Heart right ventricle (tissue), 16 donors: Measurements from ENCODE around the gene PIK3C2G. TPM values are rescaled to one million over a fixed set of nuclear protein-coding genes. Genes with fewer than 3 reads are reported as not detected.

Experiments
- ATAC-seq, 8 donors: fragments of 200-7000 bp; cut with Tn5 transposase; one replicate each; pipeline ENCODE4 v1.9.1; 2020; ENCODE audit warnings: mild to moderate bottlenecking in 8 of 8, moderate library complexity in 8 of 8, moderate number of reproducible peaks in 1 of 8
- DNase-seq, 2 donors: peaks; one replicate each; pipeline ENCODE4 v3.0.0-alpha.2; 2020
- H3K27ac ChIP-seq, 10 donors: fragments of 200-600 bp; sonication (generic) in 2 of 10; one replicate each; pipeline versions ENCODE4 v1.5.0 to v1.8.0; 2020 to 2022; ENCODE audit warnings: mild to moderate bottlenecking in 3 of 10
- H3K27me3 ChIP-seq, 7 donors: fragments of 200-600 bp; one replicate each; pipeline ENCODE4 v1.8.0; 2021 to 2022; ENCODE audit warnings: mild to moderate bottlenecking in 2 of 7
- H3K36me3 ChIP-seq, 9 donors: fragments of 200-600 bp; sonication (generic) in 1 of 9; one replicate each; pipeline versions ENCODE4 v1.5.0 to v1.8.0; 2020 to 2022; ENCODE audit warnings: mild to moderate bottlenecking in 2 of 9
- H3K4me1 ChIP-seq, 9 donors: fragments of 200-600 bp; sonication (generic) in 1 of 9; one replicate each; pipeline versions ENCODE4 v1.5.0 to v1.8.0; 2020 to 2022; ENCODE audit warnings: mild to moderate bottlenecking in 4 of 9
- H3K4me3 ChIP-seq, 10 donors: fragments of 200-600 bp; sonication (generic) in 2 of 10; one replicate each; pipeline versions ENCODE4 v1.5.0 to v1.8.0; 2020 to 2022; ENCODE audit warnings: mild to moderate bottlenecking in 7 of 10, moderate library complexity in 2 of 10
- H3K9me3 ChIP-seq, 11 donors: fragments of 200-600 bp in 10 of 11; sonication (generic) in 2 of 11; one replicate each; pipeline versions ENCODE4 v1.5.0 to v1.8.0; 2013 to 2022; ENCODE audit warnings: mild to moderate bottlenecking in 2 of 11, control low read depth in 1 of 11, moderate library complexity in 1 of 11
- whole genome bisulfite sequencing, 2 donors: extraction: QIAGEN DNeasy Blood & Tissue Kit; methylation state at CpG; one replicate each; pipeline ENCODE4 v1.1.7; 2013; ENCODE audit warnings: inconsistent platforms in 1 of 2; 5-methylcytosine and 5-hydroxymethylcytosine counted together
- intact Hi-C, 10 donors: fragments of 100-400 bp; cut with DNase I; formaldehyde crosslinking; loops; one replicate each; pipeline versions ENCODE4 v1.11.1 to v1.14.2; 2022
- polyA plus RNA-seq, 2 donors: library from polyadenylated mRNA; stranded (reverse); fragments of 200-250 nt; gene quantifications; one replicate each; pipeline ENCODE4 v1.2.3, GENCODE V29; 2013
- total RNA-seq, 10 donors: library from RNA; stranded (reverse); fragmentation: NEBNext Ultra II Directional in 3 of 10; extraction: Animal tissue kit (Norgen Biotek cat#: 25700) in 3 of 10; gene quantifications; one replicate each; pipeline versions ENCODE4 v1.2.1 to v1.2.4, GENCODE V29; 2021 to 2023
- TF ChIP-seq, protein P1 (sequence below), 9 donors: fragments of 200-600 bp; sonication (generic) in 2 of 9; IDR thresholded peaks; one replicate each; pipeline versions ENCODE4 v1.5.0 to v1.8.0; 2021 to 2022; ENCODE audit warnings: antibody characterized with exemption in 9 of 9, mild to moderate bottlenecking in 5 of 9, moderate library complexity in 1 of 9
- donor health status: Arrhythmogenic right ventricular cardiomyopathy.
- donor health status: ischemic (EF 13 %, LVEDD 7.1; RV severe dilation, severe dysfunction).
- donor health status: healthy with polysubstance abuse.
- donor health status: DM: no; HTN: yes; CAD: no.
- donor health status: DM: no; HTN: no; CAD: no.
- donor health status: ischemic (EF 25% LVEDD 6.9; RV normal size, moderate dysfunction).
- donor health status: ischemic (EF 25% LVEDD 5.7; RV mildly dilated, moderate dysfunction).
- donor health status: healthy.
- donor health status: DM: yes; HTN: yes; CAD: no.
- donor health status: Ischemic cardiomyopathy.
- donor health status: ischemic (EF 35%, LVEDD 5.7; RV mildly dilated, moderate dysfunction).
- donor health status: nonischemic (EF 11% LVEDD 7.7; RV severe dilation, severe dysfunction).
- donor health status: DM: yes; HTN: yes; CAD: no.
- donor health status: PGD.
- donor health status: ischemic (EF 29% LVEDD 5.4; RV normal size, mild dysfunction).
- donor health status: nonischemic (EF 23%, LVEDD 6.1; RV moderate dilation, normal function).

Gene PIK3C2G
- total and polyA plus RNA-seq, 12 donors = not detected

DNA sequence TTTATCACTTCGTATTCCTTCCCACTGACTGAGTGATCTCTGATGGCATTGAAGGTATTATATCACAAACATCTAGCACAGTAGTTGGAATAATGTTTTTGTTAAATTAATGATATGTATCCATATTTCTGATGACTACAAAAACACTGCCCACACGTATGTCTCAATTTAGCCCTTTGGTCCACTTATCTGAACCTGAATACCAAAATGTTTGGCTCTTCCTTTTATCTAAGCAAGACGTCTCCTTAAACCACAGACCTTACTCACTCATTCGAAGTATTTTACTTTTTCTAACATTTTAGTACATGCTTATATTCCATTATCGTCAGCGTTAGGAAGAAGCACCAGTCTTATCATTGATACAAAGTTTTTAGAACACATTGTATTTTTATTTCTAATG, 126.4 kb downstream of the PIK3C2G start:
- DNase-seq (no peak), ATAC-seq (no peak)
- Histone ChIP-seq H3K27ac (no peak overlapping the region), H3K9me3 (no peaks in the 10 kb centered on the region), H3K36me3 (no peaks in the 10 kb centered on the region), H3K4me1 (peaks cover 0 to 10% (median 2%) of the 10 kb centered on the region in 9 donors), H3K27me3 (no peaks in the 10 kb centered on the region), H3K4me3 (no peak overlapping the region)
- 91% methylated on average over 6 of the region's 6 CpGs for WGBS, 2 donors
- TF ChIP-seq, protein P1, sequence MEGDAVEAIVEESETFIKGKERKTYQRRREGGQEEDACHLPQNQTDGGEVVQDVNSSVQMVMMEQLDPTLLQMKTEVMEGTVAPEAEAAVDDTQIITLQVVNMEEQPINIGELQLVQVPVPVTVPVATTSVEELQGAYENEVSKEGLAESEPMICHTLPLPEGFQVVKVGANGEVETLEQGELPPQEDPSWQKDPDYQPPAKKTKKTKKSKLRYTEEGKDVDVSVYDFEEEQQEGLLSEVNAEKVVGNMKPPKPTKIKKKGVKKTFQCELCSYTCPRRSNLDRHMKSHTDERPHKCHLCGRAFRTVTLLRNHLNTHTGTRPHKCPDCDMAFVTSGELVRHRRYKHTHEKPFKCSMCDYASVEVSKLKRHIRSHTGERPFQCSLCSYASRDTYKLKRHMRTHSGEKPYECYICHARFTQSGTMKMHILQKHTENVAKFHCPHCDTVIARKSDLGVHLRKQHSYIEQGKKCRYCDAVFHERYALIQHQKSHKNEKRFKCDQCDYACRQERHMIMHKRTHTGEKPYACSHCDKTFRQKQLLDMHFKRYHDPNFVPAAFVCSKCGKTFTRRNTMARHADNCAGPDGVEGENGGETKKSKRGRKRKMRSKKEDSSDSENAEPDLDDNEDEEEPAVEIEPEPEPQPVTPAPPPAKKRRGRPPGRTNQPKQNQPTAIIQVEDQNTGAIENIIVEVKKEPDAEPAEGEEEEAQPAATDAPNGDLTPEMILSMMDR (IDR thresholded peaks at IDR 0.05) = no peak
- intact Hi-C loops = no loop called here

DNA sequence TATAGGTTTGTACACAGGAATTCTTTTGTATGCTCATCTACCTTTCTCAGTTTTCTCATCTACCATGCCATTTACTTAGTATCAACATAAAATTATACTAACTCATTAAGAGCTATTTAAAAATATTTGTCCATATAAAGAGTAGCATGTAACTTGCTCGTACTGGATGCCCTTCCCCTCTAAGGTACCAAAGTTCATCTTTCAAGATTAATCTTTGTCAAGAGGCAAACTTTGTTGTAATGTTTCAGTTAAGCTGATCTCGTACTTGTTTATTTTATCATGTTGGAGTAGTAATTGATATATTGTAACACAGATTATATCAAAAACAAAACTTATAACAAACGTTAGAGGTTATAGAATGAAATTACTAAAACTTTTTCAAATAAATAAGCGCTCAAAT, 128.5 kb downstream of the PIK3C2G start:
- ATAC-seq (no peak), DNase-seq (no peak)
- Histone ChIP-seq H3K9me3 (no peaks in the 10 kb centered on the region), H3K27ac (no peak overlapping the region), H3K27me3 (no peaks in the 10 kb centered on the region), H3K4me3 (no peak overlapping the region), H3K4me1 (no peaks in the 10 kb centered on the region), H3K36me3 (no peaks in the 10 kb centered on the region)
- TF ChIP-seq, protein P1 (IDR thresholded peaks at IDR 0.05) = no peak
- WGBS, 2 donors = 81 to 90% methylated on average over 4 of the region's 4 CpGs
- intact Hi-C loops = no loop called here

DNA sequence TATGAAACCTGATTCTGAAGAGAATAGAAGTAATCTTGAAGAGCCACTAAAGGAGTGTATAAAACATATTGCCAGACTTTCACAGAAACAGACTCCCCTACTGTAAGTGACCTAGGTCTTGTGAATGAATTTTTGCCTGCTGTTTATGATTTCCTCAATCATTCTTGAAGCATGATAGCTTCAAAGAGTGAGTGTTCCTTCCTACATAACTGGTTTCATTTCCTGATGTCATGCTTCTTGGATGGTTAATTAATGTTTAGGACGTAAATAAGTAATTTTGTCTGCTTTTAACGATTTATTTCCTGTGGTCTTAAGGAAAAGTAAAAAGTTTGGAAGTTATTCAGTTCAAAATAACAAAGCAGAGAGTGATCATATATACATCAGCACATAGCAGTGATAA, 129.8 kb downstream of the PIK3C2G start:
- ATAC-seq (no peak), DNase-seq (no peak)
- H3K36me3 ChIP-seq = no peaks in the 10 kb centered on the region
- H3K27me3 ChIP-seq = no peaks in the 10 kb centered on the region
- 53 to 61% methylated on average over 2 of the region's 2 CpGs for WGBS, 2 donors
- no peaks in the 10 kb centered on the region for H3K4me1 ChIP-seq
- H3K4me3 ChIP-seq = no peak overlapping the region
- no peaks in the 10 kb centered on the region for H3K9me3 ChIP-seq
- TF ChIP-seq, protein P1 (IDR thresholded peaks at IDR 0.05) = no peak
- no peak overlapping the region for H3K27ac ChIP-seq
- intact Hi-C loops = no loop called here

DNA sequence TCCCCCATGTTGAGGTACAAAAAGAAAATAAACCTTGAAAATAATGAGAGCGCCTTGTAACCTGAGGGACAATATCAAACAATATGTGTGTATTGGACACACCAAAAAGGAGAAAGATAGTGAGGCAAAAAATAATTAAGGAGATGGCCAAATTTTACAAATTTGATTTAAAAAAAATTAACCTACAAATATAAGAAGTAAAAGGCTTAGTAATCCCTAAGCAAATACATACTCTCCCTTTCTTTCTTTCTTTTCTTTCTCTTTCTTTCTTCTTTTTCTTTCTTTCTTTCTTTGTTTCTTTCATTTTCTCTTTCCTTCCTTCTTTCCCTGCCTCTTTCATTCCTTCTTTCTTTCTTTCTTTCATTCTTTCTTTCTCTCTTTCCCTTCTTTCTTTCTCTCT, 133.4 kb downstream of the PIK3C2G start:
- no peak for ATAC-seq
- Histone ChIP-seq H3K27me3 (no peaks in the 10 kb centered on the region), H3K27ac (no peak overlapping the region), H3K4me1 (no peaks in the 10 kb centered on the region), H3K4me3 (no peak overlapping the region), H3K36me3 (no peaks in the 10 kb centered on the region), H3K9me3 (peaks cover 0 to 4% (median 0%) of the 10 kb centered on the region in 11 donors)
- no peak for DNase-seq
- WGBS, 2 donors = 98 to 100% methylated on average over 1 of the region's 1 CpG
- TF ChIP-seq, protein P1 (IDR thresholded peaks at IDR 0.05) = no peak
- intact Hi-C loops = no loop called here
